ENCODE data around the gene DHDH.

- TF ChIP-seq CTCF (conservative IDR thresholded peaks at IDR 0.05; ENCODE audit: low read length) (no peak), EZH2phosphoT487 (IDR thresholded peaks at IDR 0.05; ENCODE audit: borderline replicate concordance, low read depth, low read length) (no peak)
Measured at GRCh38 chr19:48915757-48916156, 17.7 kb upstream of the DHDH start.
